Stimulated activated CD4-positive, alpha-beta T cell treated with anti-CD3 and anti-CD28 coated beads, TNF-alpha, amount 100 ng/mL, for 4 hours (primary cell): Measurements from ENCODE around the gene STPG2.

Source experiments
- DNase-seq, 3 experiments: peaks; one replicate each; pipeline ENCODE4 v3.0.0-alpha.2; 2020; ENCODE audit warnings: low read depth in 3 of 3

STPG2 gene

GRCh38 chr4:98143001-98143899, at the start of gene STPG2:
Gene STPG2 (minus strand): TSS chr4:98143476.
- DNase-seq, result peak; percentile 85 to 93 (median 93)

- no peak for DNase-seq
These were observed 42.0 kb upstream of the STPG2 start for GRCh38 chr4:98185279-98185678.

- no peak for DNase-seq
These were observed 38.5 kb upstream of the STPG2 start for GRCh38 chr4:98181809-98182208.

GRCh38 chr4:98179951-98180350, 36.7 kb upstream of the STPG2 start:
- no peak for DNase-seq

GRCh38 chr4:98176531-98176930, 33.3 kb upstream of the STPG2 start:
- no peak for DNase-seq

- no peak for DNase-seq
These were observed 26.8 kb upstream of the STPG2 start for GRCh38 chr4:98170035-98170434.

- no peak for DNase-seq
These were observed 23.4 kb upstream of the STPG2 start for GRCh38 chr4:98166731-98167041.

GRCh38 chr4:98166025-98166730, 22.9 kb upstream of the STPG2 start:
- DNase-seq, result no peak

GRCh38 chr4:98162696-98163095, 19.4 kb upstream of the STPG2 start:
- DNase-seq, result no peak

- DNase-seq, result no peak
These were observed 8.1 kb upstream of the STPG2 start for GRCh38 chr4:98151145-98151924.

- DNase-seq, result no peak
These were observed 7.0 kb upstream of the STPG2 start for GRCh38 chr4:98150092-98150761.

GRCh38 chr4:98148856-98149255, 5.6 kb upstream of the STPG2 start:
- DNase-seq, result no peak

GRCh38 chr4:98126141-98126540, 17.1 kb downstream of the STPG2 start:
- DNase-seq, result no peak

- no peak for DNase-seq
These were observed 17.7 kb downstream of the STPG2 start for GRCh38 chr4:98125585-98125984.

GRCh38 chr4:98117363-98117762, 25.9 kb downstream of the STPG2 start:
- no peak for DNase-seq

GRCh38 chr4:98113012-98113411, 30.3 kb downstream of the STPG2 start:
- DNase-seq, result no peak

- no peak for DNase-seq
These were observed 32.3 kb downstream of the STPG2 start for GRCh38 chr4:98110929-98111328.

GRCh38 chr4:98110214-98110613, 33.1 kb downstream of the STPG2 start:
- DNase-seq, result no peak

GRCh38 chr4:98102660-98103059, 40.6 kb downstream of the STPG2 start:
- no peak for DNase-seq

- DNase-seq, result no peak
These were observed 41.3 kb downstream of the STPG2 start for GRCh38 chr4:98101988-98102387.

GRCh38 chr4:98098764-98099163, 44.5 kb downstream of the STPG2 start:
- DNase-seq, result no peak

- no peak for DNase-seq
These were observed 49.2 kb downstream of the STPG2 start for GRCh38 chr4:98094118-98094517.
